GM18526 (cell line): ENCODE results near the gene OR1N2.
"Not testable (repeated sequence)": the region's sequence is repeated elsewhere in the genome, so short reads cannot be mapped to it uniquely, and the experiment has no call there.

Experiments
- POLR2A ChIP-seq: IDR thresholded peaks from 3 replicates; pipeline ENCODE4 v1.6.1; 2011; ENCODE audit not compliant: insufficient read length; ENCODE audit errors: extremely low read depth

OR1N2 gene

GRCh38 chr9:122580360-122580759 is 27.4 kb downstream of the OR1N2 start:
- no peak for TF ChIP-seq POLR2A

DNA sequence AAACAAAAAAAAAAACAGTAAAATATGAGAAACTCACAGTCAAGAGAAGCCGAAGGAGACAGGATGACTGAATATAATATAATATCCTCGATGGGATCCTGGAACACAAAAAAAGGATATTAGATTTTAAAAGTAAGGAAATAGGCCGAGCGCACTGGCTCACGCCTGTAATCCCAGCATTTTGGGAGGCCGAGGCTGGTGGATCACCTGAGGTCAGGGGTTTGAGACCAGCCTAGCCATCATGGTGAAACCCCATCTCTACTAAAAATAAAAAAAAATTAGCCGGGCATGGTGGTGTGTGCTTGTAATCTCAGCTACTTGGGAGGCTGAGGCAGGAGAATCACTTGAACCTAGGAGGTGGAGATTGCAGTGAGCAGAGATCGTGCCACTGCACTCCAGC is 30.4 kb downstream of the OR1N2 start, which contains the start of gene OR1L8:
Gene OR1L8 (minus strand): TSS at position 101 of the 400 bp plus-strand sequence. CDS start 14,907 bp downstream, outside the sequence.
- TF ChIP-seq POLR2A: not testable (repeated sequence)
